ENCODE measurements around the gene GUCY2C. TPM values are rescaled to one million over a fixed set of nuclear protein-coding genes. Genes with fewer than 3 reads are reported as not detected.

GUCY2C gene
- total RNA-seq, 2 donors from 2014 or later = 0.14 TPM; not detected in 1

- H3K36me3 ChIP-seq = no peaks in the 10 kb centered on the region
Measured at GRCh38 chr12:14701809-14702568, 5.6 kb upstream of the GUCY2C start.

GRCh38 chr12:14700935-14701334 lies 4.5 kb upstream of the GUCY2C start:
- ATAC-seq (ENCODE audit: insufficient number of reproducible peaks, low FRiP score, low read depth) = no peak
- H3K4me1 ChIP-seq (ENCODE audit: control insufficient read depth in 1 of 2, low read depth in 2 of 2) = no peaks in the 10 kb centered on the region
- H3K27ac ChIP-seq = no peak overlapping the region
- DNase-seq (ENCODE audit: low spot score) = no peak
- TF ChIP-seq CTCF (IDR thresholded peaks at IDR 0.05) = no peak
- no peaks in the 10 kb centered on the region for H3K27me3 ChIP-seq (replicated peaks; ENCODE audit: insufficient read depth)
- no peaks in the 10 kb centered on the region for H3K36me3 ChIP-seq
- H3K4me3 ChIP-seq = no peak overlapping the region
- no peaks in the 10 kb centered on the region for H3K9me3 ChIP-seq

More at GRCh38 chr12:14701809-14702568, 5.6 kb upstream of the GUCY2C start:
- no peak for TF ChIP-seq CTCF (IDR thresholded peaks at IDR 0.05)
- H3K4me3 ChIP-seq = no peak overlapping the region
- no peak overlapping the region for H3K27ac ChIP-seq
- no peaks in the 10 kb centered on the region for H3K27me3 ChIP-seq (replicated peaks; ENCODE audit: insufficient read depth)
- no peak for DNase-seq (ENCODE audit: low spot score)
- no peaks in the 10 kb centered on the region for H3K4me1 ChIP-seq (ENCODE audit: control insufficient read depth in 1 of 2, low read depth in 2 of 2)
- no peaks in the 10 kb centered on the region for H3K9me3 ChIP-seq
- no peak for ATAC-seq (ENCODE audit: insufficient number of reproducible peaks, low FRiP score, low read depth)

GRCh38 chr12:14699923-14700322 lies 3.5 kb upstream of the GUCY2C start:
- Histone ChIP-seq H3K4me3 (no peak overlapping the region), H3K27ac (no peak overlapping the region), H3K36me3 (no peaks in the 10 kb centered on the region), H3K4me1 (ENCODE audit: control insufficient read depth in 1 of 2, low read depth in 2 of 2) (no peaks in the 10 kb centered on the region), H3K27me3 (replicated peaks; ENCODE audit: insufficient read depth) (no peaks in the 10 kb centered on the region), H3K9me3 (no peaks in the 10 kb centered on the region)
- ATAC-seq (ENCODE audit: insufficient number of reproducible peaks, low FRiP score, low read depth) (no peak), DNase-seq (ENCODE audit: low spot score) (no peak)
- no peak for TF ChIP-seq CTCF (IDR thresholded peaks at IDR 0.05)

- no peak overlapping the region for H3K4me3 ChIP-seq
- H3K36me3 ChIP-seq = no peaks in the 10 kb centered on the region
- DNase-seq (ENCODE audit: low spot score) (no peak), ATAC-seq (ENCODE audit: insufficient number of reproducible peaks, low FRiP score, low read depth) (no peak)
- no peak for TF ChIP-seq CTCF (IDR thresholded peaks at IDR 0.05)
- H3K9me3 ChIP-seq = no peaks in the 10 kb centered on the region
- H3K4me1 ChIP-seq (ENCODE audit: control insufficient read depth in 1 of 2, low read depth in 2 of 2) = no peaks in the 10 kb centered on the region
- no peak overlapping the region for H3K27ac ChIP-seq
- no peaks in the 10 kb centered on the region for H3K27me3 ChIP-seq (replicated peaks; ENCODE audit: insufficient read depth)
Measured at GRCh38 chr12:14698555-14698954, 2.2 kb upstream of the GUCY2C start.

GRCh38 chr12:14695715-14696141 lies 671 bp downstream of the GUCY2C start:
- no peak for ATAC-seq (ENCODE audit: insufficient number of reproducible peaks, low FRiP score, low read depth)
- H3K9me3 ChIP-seq = no peaks in the 10 kb centered on the region
- no peaks in the 10 kb centered on the region for H3K4me1 ChIP-seq (ENCODE audit: control insufficient read depth in 1 of 2, low read depth in 2 of 2)
- TF ChIP-seq CTCF (IDR thresholded peaks at IDR 0.05) = no peak
- no peaks in the 10 kb centered on the region for H3K36me3 ChIP-seq
- H3K27ac ChIP-seq = no peak overlapping the region
- no peak for DNase-seq (ENCODE audit: low spot score)
- H3K4me3 ChIP-seq = no peak overlapping the region
- H3K27me3 ChIP-seq (replicated peaks; ENCODE audit: insufficient read depth) = no peaks in the 10 kb centered on the region

Data from thoracic aorta (tissue), 2 donors.